DOHH2 (cell line): Measurements from ENCODE around the gene USH2A.
"Not testable (repeated sequence)": the region's sequence is repeated elsewhere in the genome, so short reads cannot be mapped to it uniquely, and the experiment has no call there.

Source experiments
- EZH2phosphoT487 ChIP-seq: fragments of 200-600 bp; sonication (generic); IDR thresholded peaks from 2 replicates; pipeline ENCODE4 v1.6.1; 2017; ENCODE audit warnings: borderline replicate concordance, mild to moderate bottlenecking, antibody characterized with exemption, low read length, moderate library complexity, mixed read lengths
- TF ChIP-seq, protein P1 (sequence below): fragments of 200-600 bp; sonication (generic); IDR thresholded peaks from one replicate; pipeline ENCODE4 v1.5.1; 2014; ENCODE audit warnings: antibody characterized with exemption, mild to moderate bottlenecking, low read depth, low read length; ENCODE audit not compliant: poor library complexity, severe bottlenecking

DNA sequence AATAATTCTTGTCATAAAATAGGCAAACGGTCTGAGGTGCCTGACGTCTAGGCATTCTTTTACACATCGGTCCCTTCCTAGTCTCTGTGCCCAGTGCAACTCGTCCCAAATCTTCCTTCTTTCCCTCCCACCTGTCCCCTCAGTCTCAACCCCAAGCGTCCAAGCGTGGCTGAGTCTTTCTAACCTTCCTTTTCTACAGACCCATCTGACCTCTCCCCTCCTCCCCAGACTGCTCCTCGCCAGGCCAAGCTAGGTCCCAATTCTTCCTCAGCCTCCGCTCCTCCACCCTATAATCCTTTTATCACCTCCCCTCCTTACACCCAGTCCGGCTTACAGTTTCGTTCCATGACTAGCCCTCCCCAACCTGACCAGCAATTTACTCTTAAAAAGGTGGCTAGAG, 413.8 kb downstream of the USH2A start:
- TF ChIP-seq, protein P1, sequence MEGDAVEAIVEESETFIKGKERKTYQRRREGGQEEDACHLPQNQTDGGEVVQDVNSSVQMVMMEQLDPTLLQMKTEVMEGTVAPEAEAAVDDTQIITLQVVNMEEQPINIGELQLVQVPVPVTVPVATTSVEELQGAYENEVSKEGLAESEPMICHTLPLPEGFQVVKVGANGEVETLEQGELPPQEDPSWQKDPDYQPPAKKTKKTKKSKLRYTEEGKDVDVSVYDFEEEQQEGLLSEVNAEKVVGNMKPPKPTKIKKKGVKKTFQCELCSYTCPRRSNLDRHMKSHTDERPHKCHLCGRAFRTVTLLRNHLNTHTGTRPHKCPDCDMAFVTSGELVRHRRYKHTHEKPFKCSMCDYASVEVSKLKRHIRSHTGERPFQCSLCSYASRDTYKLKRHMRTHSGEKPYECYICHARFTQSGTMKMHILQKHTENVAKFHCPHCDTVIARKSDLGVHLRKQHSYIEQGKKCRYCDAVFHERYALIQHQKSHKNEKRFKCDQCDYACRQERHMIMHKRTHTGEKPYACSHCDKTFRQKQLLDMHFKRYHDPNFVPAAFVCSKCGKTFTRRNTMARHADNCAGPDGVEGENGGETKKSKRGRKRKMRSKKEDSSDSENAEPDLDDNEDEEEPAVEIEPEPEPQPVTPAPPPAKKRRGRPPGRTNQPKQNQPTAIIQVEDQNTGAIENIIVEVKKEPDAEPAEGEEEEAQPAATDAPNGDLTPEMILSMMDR: not testable (repeated sequence)
- TF ChIP-seq EZH2phosphoT487: not testable (repeated sequence)
